Choroid plexus epithelial cell (primary cell): ENCODE data around the gene CSGALNACT2.

Source experiments
- DNase-seq: peaks from one replicate; pipeline ENCODE4 v3.0.0-alpha.2; 2010; ENCODE audit warnings: low read depth
- H3K4me3 ChIP-seq: 2 replicates; pipeline ENCODE4 v1.5.1; 2011; ENCODE audit warnings: low read depth, mild to moderate bottlenecking, control low read depth, low read length, moderate library complexity
- TF ChIP-seq, protein P1 (sequence below): conservative IDR thresholded peaks from 2 replicates; pipeline ENCODE4 v1.5.1; 2011; ENCODE audit warnings: low read depth, mild to moderate bottlenecking, control low read depth, inconsistent platforms, low read length, moderate library complexity

The CSGALNACT2 gene

DNA sequence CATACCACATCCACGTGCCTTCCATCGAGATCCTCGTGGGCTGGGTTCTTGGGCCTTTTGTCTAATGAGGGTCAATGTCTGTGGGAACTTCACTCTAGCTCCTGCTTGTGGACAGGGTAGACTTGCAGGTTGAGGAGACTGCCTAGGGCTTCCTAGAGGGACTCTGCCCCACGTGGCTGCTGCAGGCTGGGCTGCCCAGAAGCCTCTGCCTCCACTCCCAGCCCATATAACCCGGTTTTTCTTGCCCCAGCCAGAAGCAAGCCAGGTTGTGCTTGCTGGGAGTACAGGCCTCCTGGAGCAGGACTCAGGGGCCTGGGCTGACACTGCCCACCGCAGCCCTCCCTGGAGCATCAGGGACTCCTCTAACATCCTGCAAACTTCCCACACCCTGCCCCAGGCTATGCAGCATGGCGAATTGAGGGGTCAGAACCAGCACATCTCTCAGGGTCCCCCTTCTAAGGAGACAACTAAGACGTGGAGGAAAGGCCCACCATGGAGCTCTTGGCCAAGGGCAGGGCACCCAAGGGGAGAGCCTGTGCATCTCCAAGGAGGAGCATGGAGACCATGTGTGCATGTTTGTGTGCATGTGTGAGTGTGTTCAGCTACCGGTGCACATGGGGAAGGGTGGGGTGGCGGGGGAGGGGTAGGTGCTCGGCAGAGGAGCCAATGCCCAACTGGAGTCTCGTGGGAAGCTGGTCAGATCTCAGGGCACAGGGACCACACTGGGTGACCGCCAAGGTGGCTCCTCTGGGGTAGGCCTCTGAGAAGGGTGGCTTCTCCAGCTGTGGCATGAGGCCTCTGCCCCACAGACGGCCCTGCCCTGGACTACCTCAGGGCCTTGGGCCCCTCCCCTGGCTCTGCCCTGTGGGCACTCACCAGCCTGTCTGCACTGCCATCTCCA lies 66.0 kb downstream of the CSGALNACT2 start:
- H3K4me3 ChIP-seq = no peak overlapping the region
- TF ChIP-seq, protein P1, sequence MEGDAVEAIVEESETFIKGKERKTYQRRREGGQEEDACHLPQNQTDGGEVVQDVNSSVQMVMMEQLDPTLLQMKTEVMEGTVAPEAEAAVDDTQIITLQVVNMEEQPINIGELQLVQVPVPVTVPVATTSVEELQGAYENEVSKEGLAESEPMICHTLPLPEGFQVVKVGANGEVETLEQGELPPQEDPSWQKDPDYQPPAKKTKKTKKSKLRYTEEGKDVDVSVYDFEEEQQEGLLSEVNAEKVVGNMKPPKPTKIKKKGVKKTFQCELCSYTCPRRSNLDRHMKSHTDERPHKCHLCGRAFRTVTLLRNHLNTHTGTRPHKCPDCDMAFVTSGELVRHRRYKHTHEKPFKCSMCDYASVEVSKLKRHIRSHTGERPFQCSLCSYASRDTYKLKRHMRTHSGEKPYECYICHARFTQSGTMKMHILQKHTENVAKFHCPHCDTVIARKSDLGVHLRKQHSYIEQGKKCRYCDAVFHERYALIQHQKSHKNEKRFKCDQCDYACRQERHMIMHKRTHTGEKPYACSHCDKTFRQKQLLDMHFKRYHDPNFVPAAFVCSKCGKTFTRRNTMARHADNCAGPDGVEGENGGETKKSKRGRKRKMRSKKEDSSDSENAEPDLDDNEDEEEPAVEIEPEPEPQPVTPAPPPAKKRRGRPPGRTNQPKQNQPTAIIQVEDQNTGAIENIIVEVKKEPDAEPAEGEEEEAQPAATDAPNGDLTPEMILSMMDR = peak; percentile 24
- no peak for DNase-seq

DNA sequence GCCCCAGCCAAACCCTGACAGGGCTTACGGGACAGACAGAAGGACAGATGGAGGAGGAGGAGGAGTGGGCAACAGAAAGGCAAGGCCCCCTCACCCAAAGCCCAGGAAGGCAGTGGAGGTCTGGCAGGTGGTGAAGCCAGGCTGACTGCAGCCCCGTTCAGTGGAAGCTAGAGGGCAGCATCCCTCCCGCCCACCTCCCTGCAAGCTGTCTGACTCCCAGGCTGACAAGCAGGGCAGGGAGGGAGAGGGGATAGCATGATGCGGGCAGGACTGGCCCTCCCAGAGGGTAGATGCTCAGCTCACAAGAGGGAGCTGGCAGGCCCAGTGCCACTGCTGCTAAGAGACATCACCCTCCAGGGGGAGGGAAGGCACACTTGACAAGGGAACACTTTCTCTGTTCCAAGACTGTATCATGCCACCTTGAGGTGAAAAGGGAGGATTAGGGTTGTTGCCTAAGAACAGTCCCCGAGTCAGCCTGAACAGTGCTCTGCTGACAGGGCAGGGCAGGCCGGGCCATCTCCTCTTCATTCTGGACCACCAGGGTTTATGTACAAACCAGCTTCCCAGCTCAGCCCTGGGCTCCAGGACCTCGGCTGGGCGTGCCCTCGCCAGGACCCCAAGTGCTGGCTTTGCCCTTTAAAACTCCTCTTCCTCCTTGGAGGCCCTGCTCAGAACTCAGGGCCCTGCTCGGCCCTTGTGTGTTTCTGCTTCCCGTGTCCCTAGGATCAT lies 66.9 kb downstream of the CSGALNACT2 start:
- H3K4me3 ChIP-seq = no peak overlapping the region
- DNase-seq = peak; percentile 78
- TF ChIP-seq, protein P1 = peak; percentile 86

DNA sequence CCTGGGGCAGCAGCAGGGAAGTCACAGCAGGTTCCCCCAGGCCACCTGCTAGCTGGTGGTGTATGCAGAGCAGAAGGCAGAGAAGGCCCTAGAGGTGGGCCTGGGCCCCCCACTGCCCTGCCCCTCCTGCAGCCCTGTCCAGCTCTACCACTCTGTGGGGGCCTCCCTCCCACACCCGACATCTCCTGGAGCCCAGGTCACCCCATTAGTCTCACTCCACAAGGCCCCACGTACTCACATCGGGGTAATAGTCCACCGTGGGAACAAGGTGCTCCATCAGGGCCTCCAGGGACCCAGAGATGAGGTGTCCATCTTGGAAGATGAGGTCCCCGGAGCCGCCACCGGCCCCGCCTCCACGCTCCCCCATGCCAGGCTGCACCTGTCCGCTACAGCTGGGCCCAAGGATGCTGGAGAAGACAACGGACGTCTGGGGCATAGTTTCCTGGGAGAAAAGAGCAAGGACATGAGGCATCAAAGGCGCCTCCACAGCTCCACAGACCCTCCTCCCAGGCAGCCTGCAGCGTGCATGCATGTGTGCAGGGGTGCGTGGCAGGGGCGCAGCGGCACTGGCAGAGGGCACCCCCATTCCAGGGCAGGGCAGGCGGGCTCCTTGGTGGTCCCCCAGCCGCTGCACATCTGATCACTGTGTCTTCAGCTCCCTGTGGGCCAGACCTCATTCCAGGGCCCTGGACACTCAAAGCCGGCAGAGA lies 67.6 kb downstream of the CSGALNACT2 start:
- no peak for DNase-seq
- TF ChIP-seq, protein P1 = no peak
- H3K4me3 ChIP-seq = no peak overlapping the region

DNA sequence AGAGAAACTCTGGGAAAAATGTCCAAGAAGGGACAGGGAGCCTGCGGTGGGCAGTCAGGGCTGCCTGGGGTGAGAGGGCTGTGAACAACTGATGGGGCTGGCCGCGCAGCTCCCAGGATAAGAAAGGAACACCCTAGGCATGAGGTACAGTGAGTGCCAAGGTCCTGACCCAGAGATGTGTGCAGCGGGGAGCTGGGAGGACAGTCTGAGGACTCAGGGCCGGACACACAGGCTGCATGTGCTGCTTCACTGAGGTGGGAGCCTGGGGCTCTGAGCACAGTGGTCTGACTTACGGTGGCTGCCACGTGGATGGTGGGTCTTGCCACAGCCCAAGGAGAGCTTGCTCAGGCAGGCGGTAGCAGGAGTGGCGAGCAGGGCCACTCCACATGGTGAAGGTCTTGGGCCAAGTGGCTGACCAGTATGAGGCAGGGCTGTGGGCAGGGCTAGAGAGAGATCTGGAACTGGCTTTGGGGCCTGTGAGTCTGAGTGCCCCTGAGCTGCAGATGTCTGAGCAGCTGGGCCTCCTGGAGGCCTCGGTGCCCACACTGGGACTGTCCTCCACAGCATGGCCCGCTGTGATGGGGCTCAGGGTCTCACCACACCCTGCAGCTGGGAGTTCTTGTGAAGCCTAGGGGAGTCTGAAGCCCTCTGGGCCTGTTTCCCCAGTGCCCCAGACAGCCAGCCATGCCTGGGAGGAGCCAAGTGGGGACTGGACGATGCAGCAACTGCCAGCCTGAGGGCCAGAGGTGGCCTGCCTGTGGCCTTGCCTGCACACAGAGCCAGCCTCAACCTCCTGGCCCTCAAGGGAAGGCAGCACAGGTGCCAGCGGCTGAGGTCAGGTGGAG lies 68.4 kb downstream of the CSGALNACT2 start:
- no peak for DNase-seq
- TF ChIP-seq, protein P1 = no peak
- no peak overlapping the region for H3K4me3 ChIP-seq

DNA sequence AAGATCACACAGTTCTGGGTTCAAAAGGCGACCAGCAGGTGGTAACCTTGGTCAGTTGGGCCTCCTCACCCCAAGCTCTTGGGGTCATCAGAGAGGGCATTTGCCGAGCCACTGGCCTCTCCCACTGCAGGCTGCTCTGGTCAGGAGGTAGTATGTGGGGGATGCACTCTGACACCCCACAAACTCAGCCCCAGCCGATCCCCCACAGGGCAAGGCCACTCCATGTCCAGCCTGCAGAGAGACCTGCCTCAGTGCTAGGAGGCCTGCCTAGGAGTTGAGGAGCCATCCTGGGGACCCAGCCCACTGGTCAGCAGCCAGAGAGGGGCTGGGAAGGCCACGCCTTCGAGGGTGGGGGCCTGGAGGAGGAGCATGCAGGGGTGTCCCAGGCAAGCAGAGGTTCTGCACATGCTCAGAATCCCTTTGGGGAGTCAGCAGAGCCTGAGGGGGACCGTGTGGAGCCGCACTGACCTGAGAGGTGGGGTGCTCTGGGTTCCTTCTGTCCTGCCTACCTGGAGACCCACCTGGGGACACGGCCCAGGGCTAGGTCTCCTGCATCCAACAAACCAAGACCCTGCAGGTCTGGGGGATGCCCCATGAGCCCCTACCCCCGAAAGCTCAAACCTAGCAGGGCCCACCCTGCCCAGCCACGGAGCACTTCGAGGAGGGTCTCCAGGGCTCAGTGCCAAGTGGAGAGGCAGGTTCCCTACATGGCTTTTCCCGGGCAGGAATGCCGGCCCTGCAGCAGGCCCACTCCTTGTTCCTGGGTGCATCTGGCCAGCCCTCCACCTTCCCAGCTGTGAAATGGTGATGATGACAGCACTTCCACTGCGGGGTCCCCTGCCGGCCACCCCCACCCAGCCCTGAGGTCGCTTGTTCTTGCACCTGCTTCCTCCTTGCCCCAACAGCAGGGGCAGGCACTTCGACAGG lies 70.2 kb downstream of the CSGALNACT2 start:
- TF ChIP-seq, protein P1 = no peak
- H3K4me3 ChIP-seq = no peak overlapping the region
- no peak for DNase-seq
